CD4-positive, alpha-beta memory T cell (primary cell): ENCODE data around the gene TMEM213. TPM values are rescaled to one million over a fixed set of nuclear protein-coding genes. Genes with fewer than 3 reads are reported as not detected.

Experiments used
- CTCF ChIA-PET: fragments of 350-600 bp; sonication (Branson Sonifier 250); formaldehyde crosslinking; loops from one replicate; lab custom pipeline; 2021; ENCODE audit warnings: inconsistent platforms; ENCODE audit not compliant: partially characterized antibody; lab: Charles Lee
- POLR2A ChIA-PET: fragments of 350-600 bp; sonication (Branson Sonifier 250); formaldehyde crosslinking; loops from one replicate; lab custom pipeline; 2021; ENCODE audit not compliant: partially characterized antibody; lab: Charles Lee
- DNase-seq, 5 donors: peaks; one replicate each; pipeline versions ENCODE4 v3.0.0 to v3.0.0-alpha.2; 2020 to 2022; ENCODE audit warnings: mixed read lengths in 1 of 5
- H3K27ac ChIP-seq: one replicate; pipeline ENCODE4 v1.7.0; 2013; ENCODE audit warnings: low read depth, low read length
- H3K27me3 ChIP-seq: 2 replicates; pipeline ENCODE4 v1.7.0; 2013; ENCODE audit warnings: mild to moderate bottlenecking, low read length, moderate library complexity; ENCODE audit not compliant: insufficient read depth
- H3K36me3 ChIP-seq: 2 replicates; pipeline ENCODE4 v1.7.0; 2013; ENCODE audit warnings: mild to moderate bottlenecking, low read length, moderate library complexity; ENCODE audit not compliant: insufficient read depth
- H3K4me1 ChIP-seq: 2 replicates; pipeline ENCODE4 v1.7.0; 2013; ENCODE audit warnings: mild to moderate bottlenecking, low read length, moderate library complexity; ENCODE audit not compliant: insufficient read depth
- H3K4me3 ChIP-seq, 2 donors: one replicate each; pipeline ENCODE4 v1.7.0; 2013; ENCODE audit warnings: low read length in 2 of 2, mild to moderate bottlenecking in 1 of 2
- H3K9me3 ChIP-seq, 2 donors: one replicate each; pipeline ENCODE4 v1.7.0; 2013; ENCODE audit warnings: low read length in 2 of 2, control low read depth in 1 of 2; ENCODE audit not compliant: control insufficient read depth in 1 of 2
- H3K27ac Mint-ChIP-seq, 7 donors: one replicate each; pipeline ENCODE4 v1.8.0; 2020 to 2021; ENCODE audit warnings: mixed read lengths in 7 of 7, mild to moderate bottlenecking in 6 of 7, inconsistent platforms in 3 of 7, moderate library complexity in 3 of 7
- H3K27me3 Mint-ChIP-seq, 2 donors: one replicate each; pipeline ENCODE4 v1.8.0; 2020 to 2021; ENCODE audit warnings: mixed read lengths in 2 of 2
- H3K36me3 Mint-ChIP-seq, 2 donors: one replicate each; pipeline ENCODE4 v1.8.0; 2020 to 2021; ENCODE audit warnings: mixed read lengths in 2 of 2, inconsistent platforms in 1 of 2, mild to moderate bottlenecking in 1 of 2
- H3K4me1 Mint-ChIP-seq, 4 donors: one replicate each; pipeline ENCODE4 v1.8.0; 2020 to 2021; ENCODE audit warnings: mixed read lengths in 4 of 4, mild to moderate bottlenecking in 1 of 4
- H3K4me3 Mint-ChIP-seq, 8 donors: one replicate each; pipeline ENCODE4 v1.8.0; 2020 to 2021; ENCODE audit warnings: mixed read lengths in 8 of 8, mild to moderate bottlenecking in 7 of 8, moderate library complexity in 6 of 8, inconsistent platforms in 3 of 8
- H3K9me3 Mint-ChIP-seq, 8 donors: one replicate each; pipeline ENCODE4 v1.8.0; 2020 to 2021; ENCODE audit warnings: mixed read lengths in 8 of 8, mild to moderate bottlenecking in 5 of 8, inconsistent platforms in 3 of 8, moderate library complexity in 1 of 8
- intact Hi-C: fragments of 100-400 bp; cut with micrococcal nuclease; formaldehyde crosslinking; loops from one replicate; pipeline ENCODE4 v1.15.1; 2023
- polyA plus RNA-seq, 2 donors: library from polyadenylated mRNA; unstranded; fragments of 300-500 nt; fragmentation: Illumina TruSeq; gene quantifications; one replicate each; pipeline ENCODE4 v1.2.3, GENCODE V29; 2021
- total RNA-seq, 2 experiments: library from RNA; stranded (reverse); gene quantifications; one replicate each; pipeline ENCODE4 v1.2.3, GENCODE V29; 2021

TMEM213 gene
- total and polyA plus RNA-seq, 4 experiments from 2014 or later, result not detected

DNA sequence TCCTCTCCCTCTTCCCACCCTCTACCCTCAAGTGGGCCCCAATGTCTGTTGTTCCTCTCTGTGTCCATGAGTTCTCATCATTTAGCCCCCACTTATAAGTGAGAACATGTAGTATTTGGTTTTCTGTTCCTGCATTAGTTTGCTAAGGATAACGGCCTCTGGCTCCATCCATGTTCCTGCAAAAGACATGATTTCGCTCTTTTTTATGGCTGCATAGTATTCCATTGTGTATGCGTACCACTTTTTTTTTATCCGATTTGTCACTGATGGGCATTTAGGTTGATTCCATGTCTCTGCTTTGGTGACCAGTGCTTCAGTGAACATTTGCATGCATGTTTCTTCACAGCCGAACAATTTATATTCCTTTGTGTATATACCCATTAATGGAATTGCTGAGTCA lies 51.9 kb downstream of the TMEM213 start:
- no peaks in the 10 kb centered on the region for H3K36me3 ChIP-seq
- no peaks in the 10 kb centered on the region for H3K4me1 ChIP-seq
- Mint-ChIP-seq H3K36me3 (no peaks in the 10 kb centered on the region), H3K9me3 (peaks cover 0 to 5% (median 1%) of the 10 kb centered on the region in 8 donors), H3K27me3 (peaks cover 2% of the 10 kb centered on the region in 2 donors), H3K4me3 (no peak overlapping the region), H3K4me1 (no peaks in the 10 kb centered on the region), H3K27ac (no peak overlapping the region)
- no peak overlapping the region for H3K27ac ChIP-seq
- DNase-seq, result no peak
- no peaks in the 10 kb centered on the region for H3K27me3 ChIP-seq
- no peaks in the 10 kb centered on the region for H3K9me3 ChIP-seq
- H3K4me3 ChIP-seq, result no peak overlapping the region
- intact Hi-C loops, result no loop called here
- ChIA-PET CTCF (no interaction called here), POLR2A (no interaction called here)

DNA sequence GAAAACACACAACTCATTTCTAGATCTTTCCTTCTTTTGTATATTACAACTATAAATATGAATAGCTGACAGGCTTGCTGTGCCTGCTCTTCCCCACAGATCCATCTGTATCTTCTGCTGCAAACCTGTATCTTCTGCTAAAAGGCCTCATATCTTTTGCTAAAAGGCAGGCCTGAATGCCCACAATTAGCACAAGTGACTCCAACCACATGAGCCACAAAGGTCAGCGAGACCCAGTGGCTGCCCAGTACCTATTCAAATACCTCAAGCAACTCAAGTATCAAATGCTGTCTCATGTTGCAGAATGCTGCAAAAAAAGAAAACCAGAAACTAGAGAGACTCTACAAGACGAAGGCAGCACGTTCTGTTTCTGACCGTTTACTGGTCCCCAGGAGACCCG lies 54.7 kb downstream of the TMEM213 start:
- Mint-ChIP-seq H3K9me3 (peaks cover 2 to 10% (median 6%) of the 10 kb centered on the region in 8 donors), H3K27me3 (peaks cover 4% of the 10 kb centered on the region in 2 donors), H3K4me3 (no peak overlapping the region), H3K4me1 (no peaks in the 10 kb centered on the region), H3K36me3 (peaks cover 0 to 7% of the 10 kb centered on the region in 2 donors), H3K27ac (no peak overlapping the region)
- no peaks in the 10 kb centered on the region for H3K4me1 ChIP-seq
- H3K27ac ChIP-seq, result no peak overlapping the region
- CTCF ChIA-PET, result no interaction called here
- H3K9me3 ChIP-seq, result no peaks in the 10 kb centered on the region
- no peaks in the 10 kb centered on the region for H3K27me3 ChIP-seq
- no peaks in the 10 kb centered on the region for H3K36me3 ChIP-seq
- POLR2A ChIA-PET, result no interaction called here
- no peak overlapping the region for H3K4me3 ChIP-seq
- DNase-seq, result no peak
- intact Hi-C loops, result no loop called here

DNA sequence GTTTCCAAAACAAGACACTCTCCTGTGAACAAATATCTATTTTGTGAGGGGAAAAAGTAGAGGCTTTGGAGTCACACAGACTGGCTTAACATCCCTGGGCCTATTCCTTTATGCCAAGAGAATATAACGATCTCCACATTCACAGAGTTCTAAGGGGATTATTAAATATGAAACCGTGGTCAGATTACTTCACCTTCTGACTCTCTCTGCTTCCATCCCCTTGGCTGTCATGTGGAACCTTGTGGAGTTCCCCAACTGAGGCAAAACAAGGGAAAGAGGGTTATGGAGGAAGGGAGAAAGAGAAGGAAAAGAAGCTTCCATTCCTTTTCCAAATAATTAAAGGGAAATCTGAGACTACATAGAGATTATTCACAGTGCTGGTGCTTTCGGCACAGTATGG lies 55.7 kb downstream of the TMEM213 start:
- H3K4me3 ChIP-seq, result no peak overlapping the region
- no peaks in the 10 kb centered on the region for H3K4me1 Mint-ChIP-seq
- ChIA-PET CTCF (no interaction called here), POLR2A (no interaction called here)
- DNase-seq, result no peak
- peaks cover 2 to 19% (median 15%) of the 10 kb centered on the region in 8 donors for H3K9me3 Mint-ChIP-seq
- H3K36me3 ChIP-seq, result no peaks in the 10 kb centered on the region
- intact Hi-C loops, result loop anchor here (1.0 kb wide), 1 partner anchor 35 kb away; no protein-coding TSS in a partner anchor
- peaks cover 0 to 17% of the 10 kb centered on the region in 2 donors for H3K36me3 Mint-ChIP-seq
- no peak overlapping the region for H3K27ac ChIP-seq
- H3K4me1 ChIP-seq, result no peaks in the 10 kb centered on the region
- H3K27me3 Mint-ChIP-seq, result peaks cover 4% of the 10 kb centered on the region in 2 donors
- no peaks in the 10 kb centered on the region for H3K9me3 ChIP-seq
- H3K27ac Mint-ChIP-seq, result no peak overlapping the region
- H3K4me3 Mint-ChIP-seq, result no peak overlapping the region
- no peaks in the 10 kb centered on the region for H3K27me3 ChIP-seq

DNA sequence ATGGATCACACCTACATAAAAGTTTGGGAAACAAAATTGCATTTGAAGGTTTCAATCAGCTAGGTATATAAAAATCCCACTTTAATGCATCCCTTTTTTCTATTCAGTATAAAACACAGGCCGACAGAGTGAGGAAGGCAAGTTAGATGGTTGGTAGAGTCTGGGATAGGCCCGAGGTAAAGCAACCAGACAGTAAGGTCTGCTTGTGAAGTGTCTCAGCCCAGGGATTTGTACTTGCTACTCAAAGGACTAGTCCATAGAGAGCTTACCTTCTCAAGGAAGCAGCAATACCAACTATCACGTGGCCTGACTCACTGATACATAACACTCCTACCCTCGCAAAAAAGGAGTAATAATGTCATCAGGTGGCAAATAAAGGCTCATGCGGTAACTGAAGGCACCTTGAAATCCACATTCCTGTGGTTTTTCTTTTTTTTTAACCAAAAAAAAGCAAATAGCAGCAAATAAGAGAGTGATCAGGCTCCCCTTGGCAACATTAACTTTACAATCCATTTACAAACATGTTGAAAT lies 56.4 kb downstream of the TMEM213 start:
- Histone ChIP-seq H3K36me3 (no peaks in the 10 kb centered on the region), H3K4me3 (no peak overlapping the region), H3K27me3 (no peaks in the 10 kb centered on the region), H3K9me3 (no peaks in the 10 kb centered on the region), H3K4me1 (no peaks in the 10 kb centered on the region), H3K27ac (no peak overlapping the region)
- DNase-seq, result no peak
- intact Hi-C loops, result no loop called here
- H3K27ac Mint-ChIP-seq, result no peak overlapping the region
- POLR2A ChIA-PET, result interaction anchor here (0.8 kb wide), 1 partner anchor 102 kb away, joined by 3 read pairs; no protein-coding TSS in a partner anchor
- H3K9me3 Mint-ChIP-seq, result peaks cover 4 to 23% (median 18%) of the 10 kb centered on the region in 8 donors
- no peak overlapping the region for H3K4me3 Mint-ChIP-seq
- H3K4me1 Mint-ChIP-seq, result no peaks in the 10 kb centered on the region
- peaks cover 0 to 17% of the 10 kb centered on the region in 2 donors for H3K36me3 Mint-ChIP-seq
- peaks cover 4% of the 10 kb centered on the region in 2 donors for H3K27me3 Mint-ChIP-seq
- CTCF ChIA-PET, result no interaction called here

DNA sequence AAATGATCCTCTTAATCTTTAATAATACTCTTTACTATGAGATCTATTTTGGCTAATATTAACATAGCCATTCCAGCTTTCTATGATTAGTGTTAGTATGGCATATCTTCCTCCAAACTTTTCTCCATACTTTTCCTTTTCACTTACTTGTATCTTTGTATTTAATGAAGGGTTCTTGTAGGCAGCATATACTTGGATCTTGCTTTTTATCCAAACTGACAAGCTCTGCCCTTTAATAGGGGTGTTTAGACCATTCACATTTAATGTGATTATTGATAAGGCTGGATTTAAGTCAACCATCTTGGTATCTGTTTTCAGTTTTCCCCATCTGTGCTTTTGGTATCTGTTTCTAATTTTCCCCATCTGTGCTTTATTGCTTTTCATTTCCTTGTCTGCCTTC lies 59.9 kb downstream of the TMEM213 start:
- H3K4me1 Mint-ChIP-seq, result no peaks in the 10 kb centered on the region
- no peak overlapping the region for H3K27ac Mint-ChIP-seq
- H3K27ac ChIP-seq, result no peak overlapping the region
- H3K27me3 ChIP-seq, result no peaks in the 10 kb centered on the region
- DNase-seq, result no peak
- H3K27me3 Mint-ChIP-seq, result peaks cover 2 to 5% of the 10 kb centered on the region in 2 donors
- H3K4me3 Mint-ChIP-seq, result no peak overlapping the region
- CTCF ChIA-PET, result interaction anchor here (0.8 to 1.6 kb wide), 2 partner anchors 8 to 118 kb away, joined by 3 to 4 read pairs; no protein-coding TSS in a partner anchor
- H3K9me3 ChIP-seq, result no peaks in the 10 kb centered on the region
- H3K36me3 ChIP-seq, result no peaks in the 10 kb centered on the region
- no peaks in the 10 kb centered on the region for H3K4me1 ChIP-seq
- POLR2A ChIA-PET, result no interaction called here
- peaks cover 0 to 17% of the 10 kb centered on the region in 2 donors for H3K36me3 Mint-ChIP-seq
- H3K4me3 ChIP-seq, result no peak overlapping the region
- peaks cover 2 to 23% (median 17%) of the 10 kb centered on the region in 8 donors for H3K9me3 Mint-ChIP-seq
- intact Hi-C loops, result no loop called here

DNA sequence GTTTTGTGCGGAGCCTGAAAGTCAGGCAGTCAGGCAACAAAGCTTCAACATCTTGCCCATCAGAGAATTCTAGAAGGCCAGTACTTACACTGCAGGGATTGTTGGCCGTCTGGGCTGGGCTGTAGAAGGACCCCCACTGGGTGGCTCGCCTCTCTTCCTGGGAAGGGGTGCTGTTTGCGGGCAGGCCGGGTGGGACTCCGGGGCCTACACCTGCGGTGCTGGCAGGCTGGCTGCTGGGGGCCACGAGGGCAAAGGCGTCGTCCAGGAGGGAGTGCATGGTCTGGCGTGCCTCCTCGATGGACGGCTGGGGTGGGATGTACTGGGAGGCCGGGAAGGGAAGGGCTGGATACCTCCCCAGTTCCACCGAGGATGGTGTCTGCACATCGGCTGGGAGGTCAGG lies 63.3 kb downstream of the TMEM213 start:
- no peaks in the 10 kb centered on the region for H3K4me1 ChIP-seq
- ChIA-PET CTCF (no interaction called here), POLR2A (no interaction called here)
- Mint-ChIP-seq H3K4me1 (peaks cover 0 to 4% (median 3%) of the 10 kb centered on the region in 4 donors), H3K27ac (peak overlapping the region in 1 of 7 donors; percentile 23), H3K9me3 (peaks cover 2 to 23% (median 17%) of the 10 kb centered on the region in 8 donors), H3K27me3 (peaks cover 0 to 5% of the 10 kb centered on the region in 2 donors), H3K4me3 (no peak overlapping the region), H3K36me3 (peaks cover 0 to 17% of the 10 kb centered on the region in 2 donors)
- H3K4me3 ChIP-seq, result no peak overlapping the region
- no peaks in the 10 kb centered on the region for H3K27me3 ChIP-seq
- intact Hi-C loops, result loop anchor here (10.0 kb wide), 1 partner anchor 956 kb away; no protein-coding TSS in a partner anchor
- H3K36me3 ChIP-seq, result no peaks in the 10 kb centered on the region
- no peak for DNase-seq
- no peaks in the 10 kb centered on the region for H3K9me3 ChIP-seq
- H3K27ac ChIP-seq, result no peak overlapping the region

DNA sequence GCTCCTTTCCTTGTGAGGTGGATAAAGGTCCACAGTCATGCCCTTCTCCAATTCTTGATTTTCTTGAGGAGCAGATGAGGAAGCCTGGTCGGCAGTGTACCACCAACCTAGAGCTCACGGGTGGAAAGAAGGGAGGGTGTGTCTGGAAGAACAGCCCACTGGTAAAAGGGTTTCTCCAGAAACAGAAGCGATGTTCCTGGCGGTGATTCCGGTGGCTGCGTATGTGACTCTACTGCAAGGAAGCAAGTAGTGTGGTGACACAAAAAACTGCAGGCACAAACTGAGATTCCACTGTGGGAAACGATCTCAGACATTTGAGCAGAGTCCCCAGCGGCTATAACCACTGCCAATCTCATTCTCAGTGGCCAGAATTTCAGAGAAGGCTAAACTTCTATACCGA lies 66.1 kb downstream of the TMEM213 start:
- H3K4me3 Mint-ChIP-seq, result no peak overlapping the region
- CTCF ChIA-PET, result interaction anchor here (1.4 kb wide), 1 partner anchor 703 kb away, joined by 4 read pairs; no protein-coding TSS in a partner anchor

More for the DNA sequence above, 66.1 kb downstream of the TMEM213 start:
- POLR2A ChIA-PET, result interaction anchor here (1.3 kb wide), 1 partner anchor 111 kb away, joined by 3 read pairs; no protein-coding TSS in a partner anchor
- Mint-ChIP-seq H3K9me3 (peaks cover 0 to 6% (median under 1%) of the 10 kb centered on the region in 8 donors), H3K27ac (no peak overlapping the region), H3K36me3 (no peaks in the 10 kb centered on the region), H3K4me1 (peaks cover 0 to 5% (median 3%) of the 10 kb centered on the region in 4 donors), H3K27me3 (peaks cover 1 to 3% of the 10 kb centered on the region in 2 donors)
- H3K9me3 ChIP-seq, result no peaks in the 10 kb centered on the region
- H3K4me3 ChIP-seq, result no peak overlapping the region
- H3K36me3 ChIP-seq, result no peaks in the 10 kb centered on the region
- DNase-seq, result no peak
- H3K4me1 ChIP-seq, result no peaks in the 10 kb centered on the region
- no peaks in the 10 kb centered on the region for H3K27me3 ChIP-seq
- intact Hi-C loops, result loop anchor here (10.0 kb wide), 1 partner anchor 959 kb away; no protein-coding TSS in a partner anchor
- H3K27ac ChIP-seq, result no peak overlapping the region
